ENCODE data around the gene TTF1. TPM values are rescaled to one million over a fixed set of nuclear protein-coding genes. Genes with fewer than 3 reads are reported as not detected.

The TTF1 gene
- total RNA-seq, 1 donor from 2014 or later: 22.0 TPM

GRCh38 chr9:132447346-132447745 is 40.7 kb upstream of the TTF1 start:
- peaks cover 14% of the 10 kb centered on the region for H3K27me3 Mint-ChIP-seq
- no peak for ATAC-seq (ENCODE audit: low read depth)
- no peak overlapping the region for H3K27ac Mint-ChIP-seq
- DNase-seq: no peak
- intact Hi-C loops (cut with micrococcal nuclease): no loop called here
- TF ChIP-seq CTCF (IDR thresholded peaks at IDR 0.05): no peak
- H3K4me3 Mint-ChIP-seq: no peak overlapping the region
- H3K9me3 Mint-ChIP-seq: no peaks in the 10 kb centered on the region
- H3K4me1 Mint-ChIP-seq: no peaks in the 10 kb centered on the region
- H3K36me3 Mint-ChIP-seq (ENCODE audit: low read depth): no peaks in the 10 kb centered on the region
- ChIA-PET CTCF (no interaction called here), POLR2A (no interaction called here)

- H3K4me1 Mint-ChIP-seq: no peaks in the 10 kb centered on the region
- ChIA-PET CTCF (no interaction called here), POLR2A (no interaction called here)
- no peak overlapping the region for H3K27ac Mint-ChIP-seq
- no peak overlapping the region for H3K4me3 Mint-ChIP-seq
- no peak for ATAC-seq (ENCODE audit: low read depth)
- TF ChIP-seq CTCF (IDR thresholded peaks at IDR 0.05): no peak
- intact Hi-C loops (cut with micrococcal nuclease): no loop called here
- H3K27me3 Mint-ChIP-seq: peaks cover 17% of the 10 kb centered on the region
- no peaks in the 10 kb centered on the region for H3K36me3 Mint-ChIP-seq (ENCODE audit: low read depth)
- H3K9me3 Mint-ChIP-seq: no peaks in the 10 kb centered on the region
- DNase-seq: no peak
Measured at GRCh38 chr9:132446887-132447286, 40.2 kb upstream of the TTF1 start.

- H3K4me3 Mint-ChIP-seq: no peak overlapping the region
- ATAC-seq (ENCODE audit: low read depth) (no peak), DNase-seq (no peak)
- H3K4me1 Mint-ChIP-seq: no peaks in the 10 kb centered on the region
- no peak overlapping the region for H3K27ac Mint-ChIP-seq
- no peaks in the 10 kb centered on the region for H3K9me3 Mint-ChIP-seq
- peaks cover 25% of the 10 kb centered on the region for H3K27me3 Mint-ChIP-seq
- ChIA-PET POLR2A (no interaction called here), CTCF (no interaction called here)
- no peak for TF ChIP-seq CTCF (IDR thresholded peaks at IDR 0.05)
- H3K36me3 Mint-ChIP-seq (ENCODE audit: low read depth): no peaks in the 10 kb centered on the region
- intact Hi-C loops (cut with micrococcal nuclease): no loop called here
Measured at GRCh38 chr9:132443951-132444607, 37.4 kb upstream of the TTF1 start.

- H3K4me3 Mint-ChIP-seq: no peak overlapping the region
- H3K4me1 Mint-ChIP-seq: no peaks in the 10 kb centered on the region
- no peak for TF ChIP-seq CTCF (IDR thresholded peaks at IDR 0.05)
- ChIA-PET POLR2A (no interaction called here), CTCF (no interaction called here)
- no peaks in the 10 kb centered on the region for H3K9me3 Mint-ChIP-seq
- ATAC-seq (ENCODE audit: low read depth) (no peak), DNase-seq (no peak)
- intact Hi-C loops (cut with micrococcal nuclease): no loop called here
- no peak overlapping the region for H3K27ac Mint-ChIP-seq
- no peaks in the 10 kb centered on the region for H3K36me3 Mint-ChIP-seq (ENCODE audit: low read depth)
- peaks cover 29% of the 10 kb centered on the region for H3K27me3 Mint-ChIP-seq
Measured at GRCh38 chr9:132441404-132441803, 34.8 kb upstream of the TTF1 start.

- DNase-seq (no peak), ATAC-seq (ENCODE audit: low read depth) (no peak)
- H3K27me3 Mint-ChIP-seq: peaks cover 27% of the 10 kb centered on the region
- no peak overlapping the region for H3K27ac Mint-ChIP-seq
- CTCF ChIA-PET: no interaction called here
- TF ChIP-seq CTCF (IDR thresholded peaks at IDR 0.05): no peak
- no peaks in the 10 kb centered on the region for H3K36me3 Mint-ChIP-seq (ENCODE audit: low read depth)
- no peaks in the 10 kb centered on the region for H3K9me3 Mint-ChIP-seq
- intact Hi-C loops (cut with micrococcal nuclease): no loop called here
- H3K4me3 Mint-ChIP-seq: no peak overlapping the region
- no peaks in the 10 kb centered on the region for H3K4me1 Mint-ChIP-seq
- POLR2A ChIA-PET: no interaction called here
Measured at GRCh38 chr9:132440735-132441134, 34.1 kb upstream of the TTF1 start.
